ENCODE results near the gene CD2AP.
"Not testable (repeated sequence)": the region's sequence is repeated elsewhere in the genome, so short reads cannot be mapped to it uniquely, and the experiment has no call there.

The CD2AP gene

DNA sequence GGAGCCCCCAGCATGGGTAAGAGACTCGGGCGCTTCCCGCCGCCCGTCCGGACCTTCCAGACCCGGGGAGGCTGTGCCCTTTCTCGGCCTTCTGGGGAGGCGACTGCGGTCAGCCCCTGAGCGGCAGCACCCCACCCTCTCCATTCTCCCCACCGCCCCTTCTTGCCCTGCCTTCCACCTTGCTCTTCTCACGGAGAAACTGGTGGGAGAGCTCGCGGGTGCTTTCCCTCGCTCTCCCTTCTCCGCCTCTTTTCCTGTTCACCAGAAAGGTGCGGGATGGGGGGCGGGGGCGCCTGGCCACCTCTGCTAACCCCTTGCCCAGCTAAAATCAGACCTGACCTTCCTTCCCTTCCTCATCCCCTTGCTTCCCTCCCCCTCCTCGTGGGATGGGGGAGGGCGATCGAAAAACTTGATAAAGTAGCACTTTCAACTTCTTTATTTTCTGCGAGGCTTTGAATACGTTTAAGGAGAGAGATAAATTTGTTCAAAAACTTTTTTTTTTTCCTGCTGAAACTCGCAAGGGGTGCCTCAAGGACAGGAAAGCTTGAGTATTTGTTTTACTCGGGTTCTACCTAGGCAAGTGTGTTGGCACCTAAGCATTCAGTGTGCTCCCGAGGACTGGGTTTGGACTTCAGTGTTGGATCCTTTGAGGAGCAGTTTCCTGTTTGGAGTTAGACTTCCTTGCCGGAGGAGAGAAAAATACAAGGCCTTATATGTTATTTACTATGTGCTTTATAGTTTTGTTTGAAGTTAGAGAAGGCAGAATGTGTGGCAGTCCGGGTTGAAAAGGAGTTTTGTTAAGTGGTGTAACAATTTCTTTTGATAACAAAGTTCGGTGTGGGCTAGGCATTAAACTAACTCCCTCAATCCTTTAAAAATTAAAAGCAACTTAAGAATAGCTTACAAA is 897 bp downstream of the CD2AP start:
- DNase-seq (ENCODE audit: low spot score in 2 of 2) (no peak), ATAC-seq (ENCODE audit: low read depth) (peak; percentile 9)
- peak overlapping the region; percentile 100 for H3K4me3 Mint-ChIP-seq
- H3K27me3 Mint-ChIP-seq = no peaks in the 10 kb centered on the region
- no peaks in the 10 kb centered on the region for H3K9me3 Mint-ChIP-seq
- H3K27ac Mint-ChIP-seq = peak overlapping the region; percentile 96
- no peaks in the 10 kb centered on the region for H3K36me3 Mint-ChIP-seq
- peaks cover 29% of the 10 kb centered on the region for H3K4me1 Mint-ChIP-seq

DNA sequence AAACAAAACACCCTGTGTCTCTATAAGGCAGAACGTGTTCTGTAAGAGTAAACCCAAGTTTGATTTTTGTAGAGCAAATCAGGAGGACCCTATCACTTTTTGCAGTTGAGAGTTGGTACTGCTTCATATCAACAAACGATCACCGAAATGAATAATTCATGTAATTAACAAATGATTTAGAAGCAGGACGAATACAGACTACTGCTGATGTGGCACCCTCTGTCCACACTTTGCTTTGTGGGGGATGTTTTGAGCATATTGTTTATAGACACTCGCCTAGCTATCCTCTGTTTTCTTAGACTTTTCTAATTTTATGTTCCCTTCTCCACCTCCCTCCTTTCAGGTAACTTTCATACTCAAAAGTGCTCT is 1.5 kb downstream of the CD2AP start:
- ATAC-seq (ENCODE audit: low read depth) (no peak), DNase-seq (ENCODE audit: low spot score in 2 of 2) (no peak)
- Mint-ChIP-seq H3K9me3 (no peaks in the 10 kb centered on the region), H3K36me3 (no peaks in the 10 kb centered on the region), H3K27ac (peak overlapping the region; percentile 96), H3K27me3 (no peaks in the 10 kb centered on the region), H3K4me3 (peak overlapping the region; percentile 100), H3K4me1 (peaks cover 35% of the 10 kb centered on the region)

DNA sequence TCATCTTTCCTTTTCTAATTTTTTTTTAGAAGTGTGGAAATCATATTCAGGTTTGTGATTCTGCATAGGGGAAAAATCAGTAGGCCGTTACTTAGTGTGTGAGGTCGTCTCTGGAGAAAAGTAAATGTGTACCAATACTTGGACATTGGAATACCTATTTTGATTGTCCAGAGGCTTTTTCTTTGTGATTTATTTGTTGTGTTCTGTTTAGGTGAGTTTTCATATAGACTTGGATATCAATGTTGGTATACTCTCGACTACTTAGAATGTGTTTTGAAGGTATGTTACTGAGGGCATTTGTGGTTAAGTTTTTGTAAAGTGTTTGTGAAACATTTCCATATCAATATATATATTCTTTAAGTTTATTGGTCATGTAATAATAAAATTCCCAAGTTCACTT is 2.3 kb downstream of the CD2AP start:
- H3K9me3 Mint-ChIP-seq = no peaks in the 10 kb centered on the region
- DNase-seq (ENCODE audit: low spot score in 2 of 2) (no peak), ATAC-seq (ENCODE audit: low read depth) (no peak)
- no peak overlapping the region for H3K27ac Mint-ChIP-seq
- no peaks in the 10 kb centered on the region for H3K27me3 Mint-ChIP-seq
- H3K36me3 Mint-ChIP-seq = no peaks in the 10 kb centered on the region
- H3K4me1 Mint-ChIP-seq = peaks cover 37% of the 10 kb centered on the region
- peak overlapping the region; percentile 22 for H3K4me3 Mint-ChIP-seq

DNA sequence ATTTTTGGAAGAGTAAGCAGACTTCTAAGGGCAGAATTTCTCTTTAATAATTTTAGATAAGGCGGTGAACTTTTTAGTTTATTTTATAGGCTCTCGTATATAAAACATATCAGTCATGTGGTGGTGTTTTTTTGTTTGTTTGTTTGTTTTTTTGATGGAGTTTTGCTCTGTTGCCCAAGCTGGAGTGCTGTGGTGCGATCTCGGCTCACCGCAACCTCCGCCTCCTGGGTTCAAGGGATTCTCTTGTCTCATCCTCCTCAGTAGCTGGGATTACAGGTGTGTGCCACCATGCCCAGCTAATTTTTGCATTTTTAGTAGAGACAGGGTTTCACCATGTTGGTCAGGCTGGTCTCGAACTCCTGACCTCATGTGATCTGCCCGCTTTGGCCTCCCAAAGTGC is 3.6 kb downstream of the CD2AP start:
- not testable (repeated sequence) for H3K27ac Mint-ChIP-seq; H3K27me3 Mint-ChIP-seq; DNase-seq (ENCODE audit: low spot score in 2 of 2); H3K4me3 Mint-ChIP-seq; ATAC-seq (ENCODE audit: low read depth); H3K36me3 Mint-ChIP-seq; H3K9me3 Mint-ChIP-seq
- H3K4me1 Mint-ChIP-seq = peaks cover 36% of the 10 kb centered on the region

DNA sequence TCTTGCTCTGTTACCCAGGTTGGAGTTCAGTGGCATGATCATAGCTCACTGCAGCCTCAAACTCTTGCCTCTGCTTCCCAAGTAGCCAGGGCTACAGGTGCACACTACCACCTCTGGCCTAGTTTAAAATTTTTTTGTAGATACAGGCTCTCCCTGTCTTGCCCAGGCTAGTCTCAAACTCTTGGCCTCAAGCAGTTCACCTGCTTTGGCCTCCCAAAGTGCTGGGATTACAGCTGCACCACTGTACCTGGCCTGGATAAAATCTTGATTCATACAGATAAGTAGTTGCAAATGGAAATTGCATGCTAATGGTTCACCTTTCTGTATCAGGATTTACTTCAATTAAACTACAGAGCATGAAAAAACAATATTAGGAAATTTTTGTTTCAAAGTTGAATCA is 4.2 kb downstream of the CD2AP start:
- Mint-ChIP-seq H3K27me3 (no peaks in the 10 kb centered on the region), H3K4me3 (no peak overlapping the region), H3K36me3 (no peaks in the 10 kb centered on the region), H3K9me3 (no peaks in the 10 kb centered on the region), H3K27ac (no peak overlapping the region), H3K4me1 (peaks cover 39% of the 10 kb centered on the region)
- ATAC-seq (ENCODE audit: low read depth) = no peak
- DNase-seq (ENCODE audit: low spot score in 2 of 2) = no peak

DNA sequence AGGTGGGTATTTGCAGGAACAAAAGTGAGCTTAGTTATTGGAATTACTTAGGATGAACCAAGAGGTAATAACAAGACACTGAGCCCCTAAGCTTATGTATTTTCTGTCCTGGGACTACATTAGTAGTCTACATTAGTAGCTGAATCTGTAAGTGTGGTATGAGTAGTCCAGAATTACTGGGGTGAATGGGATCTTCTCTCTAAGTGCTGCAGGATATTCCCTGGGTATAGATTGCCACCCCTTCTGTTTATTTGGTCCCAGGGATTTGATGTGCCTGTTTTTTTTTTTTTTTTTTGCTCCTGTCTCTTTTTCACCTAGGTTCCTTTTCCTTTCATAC is 5.9 kb downstream of the CD2AP start:
- no peak overlapping the region for H3K4me3 Mint-ChIP-seq
- H3K4me1 Mint-ChIP-seq = peaks cover 36% of the 10 kb centered on the region
- H3K27me3 Mint-ChIP-seq = no peaks in the 10 kb centered on the region
- H3K36me3 Mint-ChIP-seq = no peaks in the 10 kb centered on the region
- H3K9me3 Mint-ChIP-seq = no peaks in the 10 kb centered on the region
- H3K27ac Mint-ChIP-seq = no peak overlapping the region
- no peak for DNase-seq (ENCODE audit: low spot score in 2 of 2)
- no peak for ATAC-seq (ENCODE audit: low read depth)

DNA sequence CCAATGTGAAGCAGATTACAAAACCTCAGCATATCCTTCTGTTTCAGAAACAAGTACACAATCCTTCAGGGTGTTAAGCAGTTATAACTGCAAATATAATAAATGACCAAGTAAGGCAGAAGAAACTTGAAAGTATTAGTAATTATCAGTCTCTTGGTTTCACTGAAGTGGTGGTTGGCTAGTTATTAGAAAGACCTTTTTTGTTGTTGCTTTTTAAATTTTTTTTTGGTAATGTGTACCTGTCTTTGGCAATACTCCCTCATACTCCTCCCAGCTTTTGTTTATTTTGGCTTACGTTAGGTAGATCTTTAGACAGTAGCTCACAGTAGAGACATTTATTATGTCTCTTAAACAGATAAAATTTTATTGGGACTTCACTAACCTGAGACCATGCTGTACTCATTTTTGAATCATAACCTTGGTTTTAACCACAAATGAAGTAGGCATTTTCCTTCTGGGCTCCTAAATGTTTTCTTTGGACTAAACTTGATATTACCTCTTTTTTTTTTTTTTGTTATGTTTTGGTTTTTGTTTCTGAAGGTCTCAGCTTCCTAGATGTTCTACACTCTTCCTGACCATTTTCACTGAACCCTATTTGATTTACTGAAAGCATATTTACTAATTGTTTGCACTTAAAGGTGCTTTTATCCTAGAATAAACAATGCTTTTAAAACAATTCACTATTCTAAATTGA is 6.4 kb downstream of the CD2AP start:
- H3K4me3 Mint-ChIP-seq = no peak overlapping the region
- no peaks in the 10 kb centered on the region for H3K36me3 Mint-ChIP-seq
- H3K9me3 Mint-ChIP-seq = no peaks in the 10 kb centered on the region
- peaks cover 31% of the 10 kb centered on the region for H3K4me1 Mint-ChIP-seq
- ATAC-seq (ENCODE audit: low read depth) (no peak), DNase-seq (ENCODE audit: low spot score in 2 of 2) (no peak)
- no peaks in the 10 kb centered on the region for H3K27me3 Mint-ChIP-seq
- peak overlapping the region; percentile 24 for H3K27ac Mint-ChIP-seq

DNA sequence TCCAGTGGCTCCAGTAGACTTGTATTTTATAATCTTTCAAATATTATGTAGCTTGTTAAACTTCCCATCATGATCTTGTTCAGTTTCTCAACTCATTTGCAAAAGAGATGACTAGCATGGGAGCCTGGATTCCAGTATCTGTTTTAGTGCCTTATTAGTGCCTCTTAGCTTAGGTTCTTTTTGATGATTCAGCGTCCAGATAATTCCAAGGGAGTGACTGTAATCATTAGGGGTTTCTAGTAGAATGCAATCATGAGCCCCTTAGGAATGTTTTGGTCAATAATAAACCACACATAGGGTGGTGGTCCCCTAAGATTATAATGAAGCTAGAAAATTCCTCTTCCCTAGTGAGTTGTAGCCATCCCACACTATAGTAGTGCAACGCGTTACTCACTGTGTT is 7.0 kb downstream of the CD2AP start:
- no peak for DNase-seq (ENCODE audit: low spot score in 2 of 2)
- Mint-ChIP-seq H3K36me3 (no peaks in the 10 kb centered on the region), H3K4me1 (peaks cover 31% of the 10 kb centered on the region), H3K27me3 (no peaks in the 10 kb centered on the region), H3K9me3 (no peaks in the 10 kb centered on the region), H3K27ac (peak overlapping the region; percentile 24), H3K4me3 (no peak overlapping the region)
- no peak for ATAC-seq (ENCODE audit: low read depth)

DNA sequence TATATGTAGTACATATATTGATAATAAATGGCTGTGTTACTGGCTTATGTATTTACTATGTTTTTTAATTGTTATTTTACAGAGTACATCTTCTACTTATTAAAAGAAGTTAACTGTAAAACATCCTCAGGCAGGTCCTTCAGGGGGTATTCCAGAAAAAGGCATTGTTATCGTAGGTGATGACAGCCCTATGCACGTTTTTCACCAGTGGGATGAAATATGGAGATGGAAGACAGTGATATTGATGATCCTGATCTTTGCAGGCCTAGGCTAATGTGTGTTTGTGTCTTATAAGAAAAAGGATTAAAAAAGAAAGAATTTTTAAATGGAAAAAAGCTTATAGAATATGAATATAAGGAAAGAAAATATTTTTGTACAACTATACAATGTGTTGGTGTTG is 7.5 kb downstream of the CD2AP start:
- ATAC-seq (ENCODE audit: low read depth) = no peak
- no peaks in the 10 kb centered on the region for H3K9me3 Mint-ChIP-seq
- H3K4me3 Mint-ChIP-seq = no peak overlapping the region
- peaks cover 28% of the 10 kb centered on the region for H3K4me1 Mint-ChIP-seq
- no peaks in the 10 kb centered on the region for H3K27me3 Mint-ChIP-seq
- no peaks in the 10 kb centered on the region for H3K36me3 Mint-ChIP-seq
- no peak overlapping the region for H3K27ac Mint-ChIP-seq
- no peak for DNase-seq (ENCODE audit: low spot score in 2 of 2)

DNA sequence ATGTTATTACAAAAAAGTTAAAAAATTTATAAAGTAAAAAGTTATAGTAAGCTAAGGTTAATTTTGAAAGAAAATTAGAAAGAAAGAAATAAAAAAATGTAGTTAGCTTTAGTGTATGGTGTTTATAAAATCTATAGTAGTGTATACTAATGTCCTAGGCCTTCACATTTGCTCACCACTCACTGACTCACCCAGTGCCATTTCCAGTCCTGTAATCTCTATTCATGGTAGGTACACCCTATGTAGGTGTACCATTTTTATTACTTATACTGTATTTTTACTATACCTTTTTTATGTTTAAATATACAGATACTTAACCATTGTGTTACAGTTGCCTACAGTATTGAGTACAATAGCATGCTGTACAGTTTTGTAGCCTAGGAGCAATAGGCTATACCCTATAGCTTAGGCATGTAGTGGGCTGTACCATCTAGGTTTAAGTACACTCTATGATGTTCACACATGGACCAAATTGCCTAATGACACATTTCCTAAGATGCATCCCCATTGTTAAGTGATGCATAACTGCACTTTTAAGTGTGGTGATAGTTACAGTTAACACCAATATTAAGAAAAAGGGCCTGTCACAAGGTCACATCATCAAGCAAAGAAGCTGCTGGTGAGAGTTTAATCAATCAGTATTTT is 8.0 kb downstream of the CD2AP start:
- ATAC-seq (ENCODE audit: low read depth) (no peak), DNase-seq (ENCODE audit: low spot score in 2 of 2) (no peak)
- Mint-ChIP-seq H3K4me1 (peaks cover 29% of the 10 kb centered on the region), H3K36me3 (no peaks in the 10 kb centered on the region), H3K27ac (no peak overlapping the region), H3K9me3 (no peaks in the 10 kb centered on the region), H3K4me3 (no peak overlapping the region), H3K27me3 (no peaks in the 10 kb centered on the region)

DNA sequence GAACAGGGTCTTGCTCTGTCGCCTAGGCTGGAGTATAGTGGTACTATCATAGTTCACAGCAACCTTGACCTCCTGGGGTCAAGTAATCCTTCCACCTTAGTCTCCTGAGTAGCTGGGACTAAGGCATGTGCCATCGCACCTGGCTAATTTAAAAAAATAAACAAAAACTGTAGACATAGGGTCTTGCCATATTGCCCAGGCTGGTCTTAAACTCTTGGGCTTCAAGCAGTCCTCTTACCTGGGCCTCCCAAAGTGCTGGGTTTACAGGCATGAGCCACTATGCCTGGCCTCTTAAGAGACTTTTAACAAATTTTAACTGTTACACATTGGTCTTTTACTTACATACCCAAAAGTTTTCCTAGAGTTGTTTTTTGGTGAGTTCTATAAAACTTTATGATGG is 12.4 kb downstream of the CD2AP start:
- Mint-ChIP-seq H3K27me3 (no peaks in the 10 kb centered on the region), H3K4me1 (peaks cover 32% of the 10 kb centered on the region), H3K36me3 (peaks cover 2% of the 10 kb centered on the region), H3K9me3 (peaks cover 3% of the 10 kb centered on the region), H3K4me3 (no peak overlapping the region), H3K27ac (no peak overlapping the region)
- no peak for DNase-seq (ENCODE audit: low spot score in 2 of 2)
- no peak for ATAC-seq (ENCODE audit: low read depth)

DNA sequence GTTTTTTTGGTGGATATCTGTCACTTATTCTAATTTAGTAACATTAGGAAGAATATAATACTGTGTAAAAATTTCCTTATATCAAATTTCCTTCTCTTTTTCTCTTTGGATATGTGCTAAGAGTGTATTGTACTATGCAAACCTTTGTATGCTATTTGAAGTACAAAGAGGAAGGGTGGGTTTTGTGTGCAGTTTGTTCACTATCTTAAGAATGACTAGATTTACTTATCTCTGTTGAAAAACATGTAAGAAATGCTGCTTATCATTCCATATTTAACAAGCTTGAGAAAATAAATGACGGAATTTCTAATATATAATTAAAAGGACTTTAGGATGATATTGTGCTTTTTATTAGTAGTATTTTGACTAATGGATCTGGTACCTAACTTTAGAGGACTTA is 13.1 kb downstream of the CD2AP start:
- Mint-ChIP-seq H3K27ac (no peak overlapping the region), H3K27me3 (no peaks in the 10 kb centered on the region), H3K36me3 (peaks cover 2% of the 10 kb centered on the region), H3K4me1 (peaks cover 36% of the 10 kb centered on the region), H3K4me3 (no peak overlapping the region), H3K9me3 (peaks cover 3% of the 10 kb centered on the region)
- ATAC-seq (ENCODE audit: low read depth) = no peak
- no peak for DNase-seq (ENCODE audit: low spot score in 2 of 2)

DNA sequence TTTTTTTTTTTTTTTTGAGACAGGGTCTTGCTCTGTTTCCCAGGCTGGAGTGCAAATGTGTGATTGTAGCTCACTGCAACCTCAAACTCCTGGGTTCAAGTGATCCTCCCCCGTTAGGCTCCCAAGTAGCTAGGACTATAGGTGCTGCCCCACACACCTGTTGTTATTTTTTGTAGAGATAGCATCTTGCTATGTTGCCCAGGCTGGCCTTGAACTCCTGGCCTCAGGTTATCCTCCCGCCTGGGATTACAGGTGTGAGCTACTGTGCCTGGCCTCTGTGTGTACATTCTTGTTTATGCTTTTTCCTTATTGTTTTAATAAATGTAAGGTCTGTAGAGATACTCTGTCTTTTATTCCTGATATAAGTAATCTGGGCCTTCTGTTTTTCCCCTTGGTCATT is 14.8 kb downstream of the CD2AP start:
- H3K4me3 Mint-ChIP-seq = no peak overlapping the region
- ATAC-seq (ENCODE audit: low read depth) = no peak
- no peak for DNase-seq (ENCODE audit: low spot score in 2 of 2)
- H3K4me1 Mint-ChIP-seq = peaks cover 38% of the 10 kb centered on the region
- H3K27ac Mint-ChIP-seq = no peak overlapping the region
- peaks cover 6% of the 10 kb centered on the region for H3K36me3 Mint-ChIP-seq
- H3K9me3 Mint-ChIP-seq = peaks cover 6% of the 10 kb centered on the region
- H3K27me3 Mint-ChIP-seq = no peaks in the 10 kb centered on the region

DNA sequence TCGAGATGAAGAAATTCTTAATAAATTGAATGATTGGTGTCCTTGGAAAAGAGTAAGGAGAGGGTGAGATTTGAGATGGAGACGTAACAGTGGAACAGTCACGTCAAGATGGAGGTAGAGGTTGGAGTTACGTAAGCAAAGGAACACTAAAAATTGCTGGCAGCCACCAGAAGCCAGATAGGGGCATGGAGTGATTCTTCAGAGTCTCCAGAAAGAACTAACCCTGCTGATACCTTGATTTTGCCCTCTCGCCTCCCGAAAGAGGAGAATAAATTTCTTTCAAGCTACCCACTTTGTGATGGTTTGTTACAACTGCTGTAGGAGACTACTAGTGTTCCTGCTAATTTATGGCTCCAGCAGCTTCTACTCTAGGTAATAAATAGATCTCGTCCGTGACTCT is 17.6 kb downstream of the CD2AP start:
- Mint-ChIP-seq H3K9me3 (peaks cover 6% of the 10 kb centered on the region), H3K4me1 (peaks cover 50% of the 10 kb centered on the region), H3K36me3 (peaks cover 11% of the 10 kb centered on the region), H3K27me3 (no peaks in the 10 kb centered on the region), H3K4me3 (no peak overlapping the region), H3K27ac (no peak overlapping the region)
- no peak for ATAC-seq (ENCODE audit: low read depth)
- no peak for DNase-seq (ENCODE audit: low spot score in 2 of 2)

Data from memory B cell (primary cell).